ENCODE measurements around the gene MACO1. TPM values are rescaled to one million over a fixed set of nuclear protein-coding genes. Genes with fewer than 3 reads are reported as not detected.

Gene MACO1
- total RNA-seq, 1 donor from 2014 or later, result 31.5 TPM

- no peak overlapping the region for H3K4me3 Mint-ChIP-seq (ENCODE audit: low read depth)
- H3K9me3 Mint-ChIP-seq (ENCODE audit: low read depth), result no peaks in the 10 kb centered on the region
- H3K27ac Mint-ChIP-seq, result no peak overlapping the region
- H3K27me3 Mint-ChIP-seq, result no peaks in the 10 kb centered on the region
- DNase-seq (ENCODE audit: low spot score, unreplicated experiment), result no peak
- peaks cover 5% of the 10 kb centered on the region for H3K36me3 Mint-ChIP-seq (ENCODE audit: insufficient read depth)
- peaks cover 8% of the 10 kb centered on the region for H3K4me1 Mint-ChIP-seq (ENCODE audit: low read depth)
- no peak for TF ChIP-seq CTCF (IDR thresholded peaks at IDR 0.05; ENCODE audit: unreplicated experiment)
Measured at GRCh38 chr1:25447547-25447946, 16.9 kb downstream of the MACO1 start.

- no peak overlapping the region for H3K4me3 Mint-ChIP-seq (ENCODE audit: low read depth)
- peaks cover 6% of the 10 kb centered on the region for H3K4me1 Mint-ChIP-seq (ENCODE audit: low read depth)
- peak overlapping the region; percentile 44 for H3K27ac Mint-ChIP-seq
- no peaks in the 10 kb centered on the region for H3K27me3 Mint-ChIP-seq
- TF ChIP-seq CTCF (IDR thresholded peaks at IDR 0.05; ENCODE audit: unreplicated experiment), result no peak
- no peak for DNase-seq (ENCODE audit: low spot score, unreplicated experiment)
- no peaks in the 10 kb centered on the region for H3K9me3 Mint-ChIP-seq (ENCODE audit: low read depth)
- peaks cover 15% of the 10 kb centered on the region for H3K36me3 Mint-ChIP-seq (ENCODE audit: insufficient read depth)
Measured at GRCh38 chr1:25450891-25451290, 20.2 kb downstream of the MACO1 start.

- no peak overlapping the region for H3K4me3 Mint-ChIP-seq (ENCODE audit: low read depth)
- no peaks in the 10 kb centered on the region for H3K4me1 Mint-ChIP-seq (ENCODE audit: low read depth)
- H3K9me3 Mint-ChIP-seq (ENCODE audit: low read depth), result no peaks in the 10 kb centered on the region
- peaks cover 18% of the 10 kb centered on the region for H3K36me3 Mint-ChIP-seq (ENCODE audit: insufficient read depth)
- DNase-seq (ENCODE audit: low spot score, unreplicated experiment), result no peak
- no peak overlapping the region for H3K27ac Mint-ChIP-seq
- no peaks in the 10 kb centered on the region for H3K27me3 Mint-ChIP-seq
- no peak for TF ChIP-seq CTCF (IDR thresholded peaks at IDR 0.05; ENCODE audit: unreplicated experiment)
Measured at GRCh38 chr1:25451908-25452307, 21.2 kb downstream of the MACO1 start.

- TF ChIP-seq CTCF (IDR thresholded peaks at IDR 0.05; ENCODE audit: unreplicated experiment), result no peak
- Mint-ChIP-seq H3K9me3 (ENCODE audit: low read depth) (no peaks in the 10 kb centered on the region), H3K4me3 (ENCODE audit: low read depth) (no peak overlapping the region), H3K36me3 (ENCODE audit: insufficient read depth) (peaks cover 35% of the 10 kb centered on the region), H3K27me3 (no peaks in the 10 kb centered on the region), H3K27ac (no peak overlapping the region), H3K4me1 (ENCODE audit: low read depth) (peaks cover 15% of the 10 kb centered on the region)
- DNase-seq (ENCODE audit: low spot score, unreplicated experiment), result no peak
Measured at GRCh38 chr1:25456502-25456901, 25.8 kb downstream of the MACO1 start.

GRCh38 chr1:25458541-25459298 is 28.0 kb downstream of the MACO1 start:
- Mint-ChIP-seq H3K9me3 (ENCODE audit: low read depth) (no peaks in the 10 kb centered on the region), H3K36me3 (ENCODE audit: insufficient read depth) (peaks cover 36% of the 10 kb centered on the region), H3K4me1 (ENCODE audit: low read depth) (peaks cover 15% of the 10 kb centered on the region), H3K27ac (peak overlapping the region; percentile 79), H3K27me3 (no peaks in the 10 kb centered on the region), H3K4me3 (ENCODE audit: low read depth) (no peak overlapping the region)
- TF ChIP-seq CTCF (IDR thresholded peaks at IDR 0.05; ENCODE audit: unreplicated experiment), result no peak
- DNase-seq (ENCODE audit: low spot score, unreplicated experiment), result no peak

All from progenitor cell of endocrine pancreas (in vitro differentiated cells).